Measurements from ENCODE around the gene TIPARP.

Gene TIPARP, protein sequence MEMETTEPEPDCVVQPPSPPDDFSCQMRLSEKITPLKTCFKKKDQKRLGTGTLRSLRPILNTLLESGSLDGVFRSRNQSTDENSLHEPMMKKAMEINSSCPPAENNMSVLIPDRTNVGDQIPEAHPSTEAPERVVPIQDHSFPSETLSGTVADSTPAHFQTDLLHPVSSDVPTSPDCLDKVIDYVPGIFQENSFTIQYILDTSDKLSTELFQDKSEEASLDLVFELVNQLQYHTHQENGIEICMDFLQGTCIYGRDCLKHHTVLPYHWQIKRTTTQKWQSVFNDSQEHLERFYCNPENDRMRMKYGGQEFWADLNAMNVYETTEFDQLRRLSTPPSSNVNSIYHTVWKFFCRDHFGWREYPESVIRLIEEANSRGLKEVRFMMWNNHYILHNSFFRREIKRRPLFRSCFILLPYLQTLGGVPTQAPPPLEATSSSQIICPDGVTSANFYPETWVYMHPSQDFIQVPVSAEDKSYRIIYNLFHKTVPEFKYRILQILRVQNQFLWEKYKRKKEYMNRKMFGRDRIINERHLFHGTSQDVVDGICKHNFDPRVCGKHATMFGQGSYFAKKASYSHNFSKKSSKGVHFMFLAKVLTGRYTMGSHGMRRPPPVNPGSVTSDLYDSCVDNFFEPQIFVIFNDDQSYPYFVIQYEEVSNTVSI

DNA sequence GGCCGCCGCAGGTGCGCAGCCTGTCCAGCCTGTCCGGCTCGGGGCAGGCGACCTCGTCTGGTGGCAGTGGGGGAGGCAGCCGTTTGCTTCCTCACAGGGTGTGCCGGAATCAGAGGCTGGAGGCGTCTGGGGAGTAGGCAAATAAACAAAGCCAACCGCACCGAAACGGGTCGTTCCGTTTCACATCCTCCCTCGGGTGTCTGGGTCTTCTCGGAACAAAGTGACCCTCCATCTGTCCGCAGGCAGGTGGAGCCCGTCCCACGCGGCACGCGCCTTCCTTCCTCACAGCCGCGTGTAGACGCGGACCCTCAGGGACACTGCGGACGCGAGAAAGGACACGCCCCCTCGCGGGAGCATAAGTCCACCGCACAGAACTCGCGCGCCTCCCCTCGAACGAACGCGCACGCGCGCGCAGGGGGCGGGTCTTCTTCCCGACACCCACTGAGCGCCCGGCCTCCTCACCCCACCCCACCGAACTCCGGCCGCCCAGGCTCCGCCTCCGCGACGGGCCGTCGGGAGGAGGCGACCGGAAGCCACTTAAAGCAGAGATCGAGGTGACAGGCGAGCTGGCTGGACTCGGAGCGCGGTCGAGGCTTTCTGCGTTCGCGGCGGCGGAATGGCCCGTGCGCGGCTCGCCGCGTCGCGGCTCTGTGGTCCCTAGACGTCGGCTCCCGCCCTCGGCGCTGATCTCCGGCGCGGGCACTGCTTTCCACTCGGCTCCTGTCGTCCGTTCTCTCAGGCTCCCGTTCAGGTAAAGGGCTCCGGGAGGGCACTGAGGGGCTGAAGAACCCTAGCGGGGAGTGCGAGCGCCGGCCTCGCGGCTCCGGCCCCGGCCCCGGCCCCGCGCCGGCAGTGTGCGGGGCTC is at the start of gene TIPARP:
TSS of gene TIPARP (plus strand) at position 545 of the 865 bp plus-strand sequence. CDS start 3,108 bp downstream, outside the sequence.
- peak; percentile 95 to 98 for DNase-seq

DNA sequence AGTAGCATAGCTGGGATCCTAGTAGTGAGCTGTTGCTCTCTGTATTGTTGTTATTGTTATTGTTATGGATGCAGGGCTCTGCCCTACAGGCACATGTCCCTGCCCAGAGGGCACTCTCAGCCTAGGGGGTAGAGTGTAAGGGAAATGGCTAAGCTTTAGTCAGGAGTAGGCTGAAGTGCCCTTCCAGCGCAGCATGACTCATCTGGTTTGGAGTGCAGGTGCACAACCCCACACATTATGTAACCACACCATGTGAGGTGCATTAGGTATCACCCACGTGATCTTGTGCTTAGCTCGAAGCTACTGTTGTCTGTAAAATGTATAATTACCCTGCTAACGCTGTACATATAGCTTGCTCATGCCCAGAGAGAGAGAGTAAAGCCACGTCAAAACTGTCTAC is 48.3 kb upstream of the TIPARP start:
- no peak for DNase-seq

DNA sequence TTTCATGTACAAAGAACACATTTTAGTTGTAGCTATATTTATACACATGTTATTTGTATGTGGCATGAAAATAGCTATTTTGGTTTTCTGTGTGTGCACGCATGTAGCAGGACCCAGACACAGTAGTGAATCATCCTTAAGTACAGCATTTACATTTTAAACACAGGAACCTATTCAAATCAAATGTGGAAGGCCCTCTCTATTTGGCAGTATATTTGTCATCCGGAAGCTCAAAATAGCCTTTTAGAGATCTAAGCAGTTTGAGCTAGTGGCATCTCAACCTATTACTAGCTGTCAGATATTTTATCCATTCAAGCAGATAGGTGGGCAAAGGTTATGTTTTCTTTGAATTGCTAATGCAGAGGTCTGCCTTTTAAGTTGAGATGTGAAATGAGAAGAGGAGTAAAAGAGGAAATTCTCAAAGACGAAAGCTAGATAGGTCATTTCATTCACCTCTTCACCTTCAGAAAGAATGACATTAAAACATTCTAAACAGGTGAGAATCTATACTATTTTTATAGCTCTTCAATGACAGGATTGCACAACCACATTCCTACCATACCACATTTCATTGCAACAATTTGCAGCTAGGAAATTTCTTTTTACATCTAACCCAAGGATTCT is 46.3 kb upstream of the TIPARP start:
- DNase-seq: no peak

DNA sequence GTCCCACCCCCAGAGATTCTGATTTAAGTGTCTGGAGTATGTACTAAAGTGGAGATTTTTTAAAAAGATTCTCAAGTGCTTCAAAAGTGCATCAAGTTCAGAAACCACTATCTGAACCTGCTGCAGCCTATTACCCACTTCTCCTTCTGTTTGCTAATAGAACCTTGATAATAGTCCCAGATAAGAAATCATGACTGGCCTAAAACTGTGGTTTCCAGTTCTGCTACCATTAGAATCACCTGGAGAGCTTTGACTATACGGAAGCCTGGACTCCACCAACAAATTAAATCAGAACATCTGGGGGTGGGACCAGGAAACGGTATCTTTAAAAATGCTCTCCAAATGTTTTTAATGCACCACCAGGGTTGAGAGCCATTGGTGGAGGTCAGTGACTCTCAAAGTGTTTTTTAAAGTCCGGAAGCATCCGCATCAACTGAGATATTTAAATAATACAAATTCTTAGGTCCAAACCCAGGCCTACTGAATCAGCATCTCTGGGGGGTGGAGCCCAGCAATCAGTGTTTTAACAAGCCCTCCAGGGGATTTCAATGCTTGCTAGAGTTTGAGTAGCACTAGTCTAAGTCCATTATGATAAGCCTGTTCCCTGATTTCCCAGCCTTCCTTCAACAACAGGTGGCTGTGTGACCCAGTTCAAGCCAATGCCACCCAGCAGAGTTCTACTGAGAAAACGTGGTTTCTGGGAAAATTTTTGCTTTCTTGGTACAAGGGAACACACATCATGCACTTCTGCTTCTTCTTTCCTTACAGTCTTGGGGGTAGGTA is 45.4 kb upstream of the TIPARP start:
- DNase-seq: no peak

DNA sequence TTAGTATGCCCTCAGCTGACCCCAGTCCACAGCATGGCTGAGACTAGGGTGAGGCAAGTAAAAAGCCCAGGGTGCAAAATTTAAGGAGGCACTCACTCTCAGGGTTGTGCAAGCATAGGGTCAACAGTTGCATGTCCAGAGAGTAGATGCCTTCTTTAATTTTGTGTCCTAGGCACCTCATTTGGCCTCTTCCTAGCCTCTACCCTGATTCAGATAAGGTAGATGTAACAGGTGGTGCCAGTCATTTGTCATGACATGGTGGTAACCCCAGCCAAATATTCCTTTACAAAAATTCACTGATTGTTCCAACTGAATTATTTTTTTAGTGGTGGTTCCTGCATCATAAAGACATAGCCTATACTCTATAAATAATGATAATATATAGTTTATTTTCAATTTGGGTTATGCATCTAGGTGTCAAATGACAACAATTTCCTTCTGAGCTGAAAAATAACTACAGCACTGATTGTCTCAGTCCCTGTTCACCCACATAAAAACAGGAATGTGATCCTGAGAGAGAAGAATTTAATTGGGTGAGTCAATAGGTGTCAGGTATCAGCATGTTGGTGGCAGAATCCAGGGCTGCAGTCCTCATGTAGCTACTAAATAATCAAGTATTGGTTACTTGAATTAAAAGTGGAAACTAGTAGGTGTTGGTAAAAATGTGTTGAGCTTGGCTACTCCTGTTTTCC is 44.2 kb upstream of the TIPARP start:
- DNase-seq: no peak

DNA sequence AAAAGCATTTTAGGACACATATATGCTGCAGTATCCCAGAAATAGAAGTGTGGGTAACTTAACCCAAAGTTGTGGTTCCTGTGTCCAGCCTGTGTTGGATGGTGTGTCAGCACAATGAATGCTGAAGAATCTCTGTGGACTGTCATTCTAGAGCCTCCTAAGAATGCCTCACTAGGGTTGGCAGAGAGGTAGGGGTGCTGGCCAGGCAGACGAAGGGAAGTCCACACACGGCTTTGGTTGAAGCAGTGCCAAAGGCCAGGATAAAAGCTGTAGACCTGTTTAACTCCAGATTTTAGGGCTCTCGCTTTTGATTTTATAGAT is 43.7 kb upstream of the TIPARP start:
- no peak for DNase-seq

DNA sequence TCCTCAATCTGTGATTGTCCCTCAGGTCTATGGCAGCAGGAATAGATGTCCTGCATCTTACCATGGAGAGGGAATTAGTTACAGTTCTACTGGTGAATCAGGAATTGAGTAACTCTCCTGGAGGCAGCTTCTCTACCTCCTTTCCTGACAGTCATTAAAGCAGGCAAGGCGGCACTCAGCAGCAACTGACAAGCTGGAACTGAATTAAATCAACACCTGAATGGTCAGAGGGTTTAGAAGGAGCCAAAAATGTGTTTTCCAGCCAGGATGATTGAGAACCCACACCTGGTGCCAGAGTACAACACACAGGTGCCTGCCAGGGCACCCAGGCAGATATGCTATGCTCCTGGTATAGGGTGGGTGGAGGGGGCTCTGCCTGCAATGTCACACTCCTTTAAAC is 43.1 kb upstream of the TIPARP start:
- no peak for DNase-seq

DNA sequence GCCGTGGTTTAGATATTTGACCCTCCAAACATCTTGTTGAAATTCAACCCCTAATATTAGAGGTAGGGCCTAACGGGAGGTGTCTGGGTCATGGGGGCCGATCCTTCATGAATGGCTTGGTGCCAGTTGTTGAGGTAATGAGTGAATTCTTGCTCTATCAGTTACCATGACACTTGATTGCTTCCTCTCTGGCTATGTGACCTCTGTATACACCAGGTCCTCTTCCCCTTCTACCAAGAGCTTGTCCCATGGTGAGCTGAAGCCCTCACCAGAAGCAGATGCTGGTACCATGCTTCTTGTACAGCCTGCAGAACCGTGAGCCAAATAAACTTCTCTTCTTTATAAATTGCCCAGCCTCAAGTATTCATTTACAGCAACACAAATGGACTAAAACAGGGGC is 41.8 kb upstream of the TIPARP start:
- DNase-seq: no peak

DNA sequence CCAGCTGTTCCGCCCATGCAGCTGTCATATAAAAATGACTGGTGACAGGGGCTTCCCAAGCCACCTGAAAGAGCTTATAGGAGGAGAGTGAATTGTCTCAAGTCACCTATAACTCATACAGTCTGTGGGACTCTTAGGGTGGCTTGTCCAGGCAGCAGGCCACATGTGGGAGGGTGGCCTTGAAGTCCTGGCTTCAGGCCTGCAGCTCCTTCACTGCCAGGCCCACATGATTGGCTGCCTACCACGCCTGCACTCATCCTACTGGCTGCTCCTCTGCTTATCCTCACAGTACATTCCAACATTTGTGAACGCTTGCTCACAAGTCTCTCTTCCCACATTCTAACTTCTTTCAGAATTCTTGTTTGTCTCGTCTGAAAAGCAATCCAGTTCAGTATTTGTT is 41.1 kb upstream of the TIPARP start:
- no peak for DNase-seq

DNA sequence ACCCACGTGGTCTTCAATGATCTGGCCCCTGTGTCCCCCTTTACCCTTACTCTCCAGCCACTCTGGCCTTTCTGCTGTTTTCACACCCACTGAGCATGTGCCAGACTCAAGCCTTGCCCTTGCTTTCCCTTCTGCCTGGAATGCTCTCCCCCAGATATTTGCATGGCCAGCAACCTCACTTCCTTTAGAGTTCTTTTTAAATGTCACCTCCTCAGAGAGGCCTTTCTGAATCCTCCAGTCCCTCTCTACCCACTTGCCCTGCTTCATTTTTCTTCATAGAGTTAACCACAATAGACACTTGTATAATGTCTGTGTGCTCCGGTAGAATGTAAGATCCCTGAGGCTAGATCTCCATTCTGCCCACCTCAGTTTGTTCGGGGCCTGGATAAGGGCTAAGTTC is 39.4 kb upstream of the TIPARP start:
- no peak for DNase-seq

DNA sequence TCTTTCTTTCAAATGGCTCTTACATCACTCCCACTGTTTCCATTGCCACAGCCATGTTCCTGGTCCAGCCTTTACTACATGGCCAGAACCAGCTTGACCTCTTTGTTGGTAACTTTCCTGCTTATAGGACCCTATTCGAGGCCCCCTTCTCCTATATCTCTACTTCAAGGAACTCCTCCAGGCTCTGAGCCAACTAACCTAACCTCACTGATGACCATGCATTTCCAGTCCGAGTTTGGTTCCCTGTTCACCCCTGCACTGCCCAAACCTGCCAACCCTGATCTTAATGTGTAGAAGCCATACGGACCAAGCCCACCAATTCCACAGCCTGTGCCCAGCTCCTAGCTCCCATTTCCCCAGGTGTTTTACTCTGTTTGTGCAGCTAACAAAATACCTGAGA is 38.4 kb upstream of the TIPARP start:
- DNase-seq: no peak

DNA sequence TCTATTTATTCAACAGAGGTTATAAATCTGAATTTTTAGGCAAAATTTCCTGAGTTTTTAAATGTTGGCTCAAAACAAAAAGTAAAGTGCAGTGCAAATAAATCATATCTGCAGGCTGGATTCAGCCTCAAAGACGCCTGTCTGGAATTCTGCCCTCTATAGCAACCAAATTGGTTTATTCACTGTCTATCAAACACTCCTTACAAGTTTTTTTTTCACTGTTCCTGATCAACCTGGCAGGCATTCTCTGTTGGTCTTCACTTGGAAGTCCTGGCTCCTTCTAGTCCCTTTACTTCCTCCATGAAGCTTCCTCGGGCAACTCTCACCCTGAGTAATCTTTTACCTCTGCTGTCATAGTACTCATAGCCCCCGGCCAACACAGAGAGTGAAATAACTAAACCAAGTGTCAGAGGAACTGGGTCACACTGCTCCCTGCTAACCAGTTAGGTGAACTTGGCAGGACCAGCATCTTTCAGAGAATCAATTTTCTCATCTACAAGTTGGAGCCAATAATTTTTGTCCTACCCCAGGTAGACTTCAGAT is 36.8 kb upstream of the TIPARP start:
- no peak for DNase-seq

DNA sequence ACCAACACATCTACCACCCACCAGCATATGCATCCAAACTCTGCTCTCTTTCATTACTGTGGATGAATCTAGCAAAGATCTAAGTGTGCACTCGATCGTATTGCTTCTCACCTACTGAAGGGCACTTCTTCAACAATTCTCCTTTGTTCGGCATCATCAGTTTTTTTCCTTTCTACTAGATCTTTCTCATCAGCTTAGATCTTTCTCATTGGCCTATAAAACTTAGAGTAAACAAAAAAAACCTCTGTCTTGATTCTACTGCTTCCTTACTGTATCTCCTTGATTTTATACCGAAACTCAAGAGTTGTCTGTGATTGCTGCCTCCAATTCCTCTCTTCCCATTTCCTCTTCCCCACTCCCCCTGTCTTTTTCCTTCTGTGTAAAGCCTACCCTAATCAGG is 36.1 kb upstream of the TIPARP start:
- DNase-seq: no peak

DNA sequence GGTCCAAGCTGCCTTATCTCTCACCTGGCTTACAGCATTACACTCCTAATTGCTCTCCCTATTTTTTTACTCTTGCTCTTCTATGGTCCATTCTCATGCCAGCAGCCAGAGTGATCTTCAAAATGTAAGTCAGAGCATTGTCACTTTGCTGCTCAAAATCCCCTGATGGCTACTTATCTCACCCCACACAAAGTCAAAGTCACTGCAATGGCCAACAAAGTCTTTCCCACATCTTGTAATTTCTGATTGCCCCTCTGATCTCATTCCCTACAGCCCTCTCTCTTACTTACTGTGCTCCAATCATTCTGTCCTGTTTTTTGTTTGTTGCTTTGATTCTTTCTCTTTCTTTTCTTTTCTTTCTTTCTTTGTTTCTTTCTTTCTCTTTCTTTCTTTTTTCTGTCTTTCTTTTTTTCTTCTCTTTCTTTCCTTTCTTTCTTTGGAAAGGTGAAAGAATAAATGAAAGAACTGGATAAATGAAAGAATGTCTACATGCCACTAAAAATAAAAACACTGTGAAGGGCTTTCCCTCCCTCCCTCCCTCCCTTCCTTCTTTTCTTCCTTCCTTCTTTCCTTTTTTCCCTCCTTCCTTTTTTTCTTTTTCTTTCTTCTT is 34.9 kb upstream of the TIPARP start:
- no peak for DNase-seq

DNA sequence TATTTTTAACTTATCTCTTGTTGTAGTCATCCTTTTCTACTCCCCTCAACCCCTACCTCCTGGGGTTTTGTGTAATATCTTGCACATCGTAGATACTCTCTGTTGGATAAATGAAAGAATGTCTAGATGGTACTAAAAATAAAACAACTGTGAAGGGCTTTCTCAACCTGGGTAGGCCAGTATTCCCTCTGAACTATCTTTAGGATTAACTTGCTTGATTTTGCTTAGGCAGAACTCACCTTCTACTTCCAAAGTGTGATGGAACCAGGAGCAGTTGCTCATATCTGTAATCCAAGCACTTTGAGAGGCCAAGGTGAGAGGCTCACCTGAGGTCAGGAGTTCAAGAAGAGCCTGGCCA is 32.8 kb upstream of the TIPARP start:
- DNase-seq: no peak

DNA sequence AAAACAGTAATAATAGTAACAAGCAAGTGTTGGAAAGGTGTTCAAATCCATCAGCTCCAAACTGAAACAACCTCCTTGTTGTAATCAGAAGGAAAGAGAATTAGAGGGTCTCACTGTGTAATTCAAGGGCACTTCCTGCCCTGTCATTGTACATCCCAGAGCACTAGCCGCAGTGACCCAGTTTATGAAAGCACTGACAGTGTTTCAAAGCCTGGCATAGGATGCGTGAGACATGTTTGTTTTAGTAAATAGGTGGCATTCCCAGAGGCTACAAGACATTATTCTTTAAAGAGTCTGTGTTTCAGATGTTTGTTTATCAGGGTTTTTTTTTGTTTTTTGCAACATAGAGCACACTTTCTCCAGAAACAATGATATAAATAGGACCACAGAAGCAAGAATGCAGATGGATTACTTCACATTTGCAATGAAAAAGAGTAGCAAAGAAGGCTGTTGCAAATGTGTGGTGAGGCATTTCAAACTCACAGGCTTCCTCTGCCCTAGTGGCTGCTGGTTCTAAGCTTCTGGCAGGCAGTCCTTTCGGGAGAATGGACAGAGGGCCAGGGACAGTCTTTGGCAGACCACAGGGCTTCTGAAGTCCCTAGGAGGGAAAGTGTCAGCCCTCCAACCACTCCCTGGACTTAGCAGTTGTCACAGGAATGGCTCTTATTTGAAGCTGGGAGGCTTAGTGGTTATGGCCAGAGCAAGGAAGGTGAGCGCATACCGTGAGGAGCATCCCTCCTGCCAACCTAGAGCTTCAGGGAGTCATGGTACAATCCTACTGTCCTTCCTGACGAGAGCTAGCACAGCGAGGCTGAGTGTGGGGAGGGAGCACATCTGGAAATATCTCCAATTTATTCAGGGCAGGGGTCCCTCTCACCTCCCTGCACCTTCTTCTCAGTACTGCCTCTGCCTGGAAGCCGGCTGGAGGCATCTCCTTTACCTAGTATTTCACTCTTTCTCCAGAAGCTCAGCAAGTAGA is 31.4 kb upstream of the TIPARP start:
- DNase-seq: no peak

DNA sequence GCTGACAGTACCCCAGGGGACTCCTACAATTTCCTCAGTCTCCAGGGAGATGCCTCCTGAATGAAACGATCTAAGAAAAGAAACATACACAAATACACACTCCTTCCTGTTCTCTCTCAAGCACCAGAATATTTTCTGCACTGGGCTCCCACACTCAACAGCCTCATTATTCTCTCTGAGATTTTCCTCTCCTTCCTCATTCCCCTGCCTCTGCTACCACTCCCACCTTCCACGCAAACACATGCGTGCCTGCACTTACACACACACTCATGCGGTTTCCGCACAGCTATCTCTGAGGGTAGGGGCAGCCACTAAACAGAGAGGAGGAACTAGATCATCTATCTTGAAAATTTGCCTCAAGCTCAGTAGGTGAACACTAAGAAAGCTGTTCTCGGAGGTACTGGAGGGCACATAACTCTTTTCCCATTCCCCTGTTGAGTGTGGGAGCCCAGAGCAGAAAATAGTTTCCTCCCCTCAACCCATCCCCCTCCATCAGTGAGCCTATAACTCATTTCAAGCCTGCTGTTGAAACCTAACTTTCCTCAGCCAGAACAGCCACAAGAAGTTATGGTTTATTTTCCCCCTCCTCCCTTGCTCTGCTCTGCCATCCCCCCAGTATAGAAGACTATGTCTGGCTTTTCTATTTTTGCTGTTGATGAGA is 30.5 kb upstream of the TIPARP start:
- DNase-seq: peak; percentile 7 to 93

DNA sequence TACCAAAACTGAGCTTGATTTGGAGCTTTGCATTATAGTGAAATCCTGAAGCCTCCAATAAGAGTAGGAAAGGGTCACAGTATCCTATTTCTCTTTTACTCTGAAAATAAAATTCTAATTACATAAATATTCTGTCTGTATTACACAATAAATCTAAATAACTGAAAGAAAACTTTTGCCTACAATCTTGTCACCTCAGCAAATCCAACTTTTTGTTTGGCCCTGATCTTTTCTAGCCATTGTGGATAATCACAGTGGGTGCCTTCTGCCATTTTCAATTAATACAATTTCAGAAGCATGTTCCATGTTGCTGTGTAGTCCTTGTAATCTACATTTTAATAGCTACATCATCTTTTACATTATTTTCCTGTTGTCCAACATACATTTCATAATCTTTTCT is 29.4 kb upstream of the TIPARP start:
- DNase-seq: no peak

DNA sequence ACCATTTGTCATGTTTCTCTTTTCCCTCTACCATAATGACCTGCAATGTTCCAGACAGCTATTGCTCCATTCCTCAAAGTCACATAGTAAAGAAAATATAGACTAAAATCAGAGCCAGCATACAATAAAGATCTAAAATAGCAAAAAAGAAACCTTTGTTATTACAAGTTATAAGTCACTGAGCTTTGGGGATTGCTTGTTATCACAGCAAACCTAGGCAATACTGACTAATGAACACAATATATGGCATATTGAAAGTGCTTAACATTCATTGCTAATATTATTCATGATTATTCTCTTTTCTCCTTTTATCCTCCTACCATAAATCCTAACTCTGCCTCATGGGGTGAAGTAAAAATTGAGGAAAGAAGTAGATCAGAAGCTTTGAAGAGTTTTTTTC is 27.4 kb upstream of the TIPARP start:
- DNase-seq: no peak

All from bone marrow (tissue), 2 donors.